ENCODE data around the gene BCL11B.

- TF ChIP-seq CTCF (IDR thresholded peaks at IDR 0.05), result no peak
- no peak for TF ChIP-seq POLR2A (IDR thresholded peaks at IDR 0.05)
Measured at GRCh38 chr14:99163446-99163845, 108.6 kb downstream of the BCL11B start.
